ENCODE results near the gene SRRD.

The SRRD gene

DNA sequence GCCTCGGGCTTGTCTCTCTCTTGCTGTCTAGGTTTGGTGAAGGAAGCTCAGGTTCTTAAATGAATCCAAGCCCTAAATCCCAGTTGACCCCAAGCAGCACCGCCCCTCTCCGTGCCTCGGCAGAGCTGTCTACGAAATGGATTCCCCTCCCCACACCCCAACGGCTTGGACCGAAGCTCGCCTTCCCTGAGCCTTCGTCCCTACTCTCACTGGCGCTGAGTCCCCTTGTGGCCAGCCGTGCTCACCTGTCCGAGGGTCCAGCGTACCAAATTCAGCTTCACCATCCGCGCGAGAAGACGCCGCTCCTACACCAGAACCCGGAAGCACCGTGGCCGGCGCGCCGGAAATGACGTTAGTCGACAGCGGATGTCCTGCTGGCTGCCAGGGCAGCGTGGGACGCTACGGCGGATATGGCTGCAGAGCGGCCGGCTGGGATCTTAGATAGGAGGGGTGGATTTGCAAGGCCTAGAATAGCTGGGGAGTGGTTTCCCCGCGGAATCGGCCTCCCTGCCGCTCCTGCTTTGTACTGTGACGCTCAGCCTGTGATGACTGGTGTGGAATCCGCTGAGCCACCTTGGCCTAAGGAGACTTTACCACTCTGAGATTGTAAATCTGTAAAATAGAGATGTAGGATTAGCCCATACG lies 28.6 kb downstream of the SRRD start, which contains the start of gene TFIP11:
TFIP11 (minus strand) TSS at position 325 of the 645 bp plus-strand sequence. CDS start 2,201 bp downstream, outside the sequence.
- DNase-seq (ENCODE audit: insufficient read length) (peak; percentile 89), FAIRE-seq (peak; percentile 96)
- TF ChIP-seq TAF1 (IDR thresholded peaks at IDR 0.05; ENCODE audit: borderline replicate concordance, low read depth, low read length) (no peak), POLR2AphosphoS5 (IDR thresholded peaks at IDR 0.05; ENCODE audit: low read depth, low read length) (peak; percentile 92), POLR2A (IDR thresholded peaks at IDR 0.05; ENCODE audit: low read depth, low read length) (peak; percentile 92)

DNA sequence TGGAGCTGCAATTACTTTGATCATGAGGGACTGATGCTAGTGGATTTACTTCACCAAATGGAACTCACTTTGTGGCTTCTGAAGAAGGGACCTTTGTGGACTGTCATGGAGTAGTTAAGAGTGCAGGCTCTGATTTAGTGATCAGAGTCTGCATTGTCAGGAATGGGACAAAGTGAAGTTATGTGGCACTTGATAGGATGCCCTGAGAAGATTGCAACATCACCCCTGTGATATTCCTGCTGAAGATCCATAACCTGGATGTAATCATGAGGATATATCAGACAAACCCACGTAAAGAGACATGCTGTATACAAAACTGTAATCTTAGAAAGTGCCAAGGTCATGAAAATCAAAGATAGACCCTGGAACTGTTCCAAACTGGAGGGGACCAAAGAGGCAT lies 30.2 kb downstream of the SRRD start:
- DNase-seq (ENCODE audit: insufficient read length), result no peak
- TF ChIP-seq TAF1 (IDR thresholded peaks at IDR 0.05; ENCODE audit: borderline replicate concordance, low read depth, low read length) (no peak), POLR2AphosphoS5 (IDR thresholded peaks at IDR 0.05; ENCODE audit: low read depth, low read length) (no peak), POLR2A (IDR thresholded peaks at IDR 0.05; ENCODE audit: low read depth, low read length) (no peak)
- no peak for FAIRE-seq

GRCh38 chr22:26514419-26515161 lies 30.9 kb downstream of the SRRD start:
- FAIRE-seq (no peak), DNase-seq (ENCODE audit: insufficient read length) (no peak)
- TF ChIP-seq TAF1 (IDR thresholded peaks at IDR 0.05; ENCODE audit: borderline replicate concordance, low read depth, low read length) (no peak), POLR2A (IDR thresholded peaks at IDR 0.05; ENCODE audit: low read depth, low read length) (no peak), POLR2AphosphoS5 (IDR thresholded peaks at IDR 0.05; ENCODE audit: low read depth, low read length) (no peak)

DNA sequence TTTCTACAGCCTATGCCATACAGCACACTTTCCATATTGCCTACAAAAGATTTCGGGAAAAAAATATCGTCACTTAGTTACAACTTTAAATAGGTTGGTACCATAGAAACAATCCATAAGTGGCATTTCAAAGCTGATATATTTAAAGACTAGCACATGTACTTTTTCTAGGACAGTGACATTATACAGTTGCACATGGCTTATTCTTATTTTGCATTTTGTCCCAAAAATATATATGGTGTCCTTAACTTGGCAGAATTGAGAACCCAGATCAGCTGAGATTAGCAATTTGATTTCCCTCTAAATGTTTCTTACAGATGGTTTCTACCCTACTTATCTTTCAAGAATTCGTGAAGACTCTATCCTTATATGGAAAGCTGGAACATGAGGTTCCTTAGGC lies 32.3 kb downstream of the SRRD start:
- FAIRE-seq (no peak), DNase-seq (ENCODE audit: insufficient read length) (no peak)
- TF ChIP-seq POLR2A (IDR thresholded peaks at IDR 0.05; ENCODE audit: low read depth, low read length) (no peak), TAF1 (IDR thresholded peaks at IDR 0.05; ENCODE audit: borderline replicate concordance, low read depth, low read length) (no peak), POLR2AphosphoS5 (IDR thresholded peaks at IDR 0.05; ENCODE audit: low read depth, low read length) (no peak)

DNA sequence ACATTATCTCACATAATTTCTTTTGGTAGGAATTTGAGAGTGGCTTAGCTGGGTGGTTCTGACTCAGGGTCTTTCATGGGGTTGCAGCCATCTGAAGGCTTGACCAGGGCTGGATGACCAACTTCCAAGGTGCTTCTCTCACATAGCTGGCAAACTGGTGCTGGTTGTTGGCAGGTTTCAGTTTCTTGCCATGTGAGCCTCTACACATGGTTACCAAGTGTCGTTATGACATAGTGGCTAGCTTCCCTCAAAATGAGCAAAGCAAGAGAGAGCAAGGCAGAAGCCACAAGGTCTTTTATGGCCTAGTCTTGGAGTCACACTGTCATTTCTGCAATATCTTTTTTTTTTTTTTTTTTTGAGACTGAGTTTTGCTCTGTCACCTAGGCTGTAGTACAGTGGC lies 32.8 kb downstream of the SRRD start:
- no peak for TF ChIP-seq POLR2A (IDR thresholded peaks at IDR 0.05; ENCODE audit: low read depth, low read length)
- TF ChIP-seq TAF1 (IDR thresholded peaks at IDR 0.05; ENCODE audit: borderline replicate concordance, low read depth, low read length), result no peak
- TF ChIP-seq POLR2AphosphoS5 (IDR thresholded peaks at IDR 0.05; ENCODE audit: low read depth, low read length), result no peak
- DNase-seq (ENCODE audit: insufficient read length) (no peak), FAIRE-seq (no peak)

DNA sequence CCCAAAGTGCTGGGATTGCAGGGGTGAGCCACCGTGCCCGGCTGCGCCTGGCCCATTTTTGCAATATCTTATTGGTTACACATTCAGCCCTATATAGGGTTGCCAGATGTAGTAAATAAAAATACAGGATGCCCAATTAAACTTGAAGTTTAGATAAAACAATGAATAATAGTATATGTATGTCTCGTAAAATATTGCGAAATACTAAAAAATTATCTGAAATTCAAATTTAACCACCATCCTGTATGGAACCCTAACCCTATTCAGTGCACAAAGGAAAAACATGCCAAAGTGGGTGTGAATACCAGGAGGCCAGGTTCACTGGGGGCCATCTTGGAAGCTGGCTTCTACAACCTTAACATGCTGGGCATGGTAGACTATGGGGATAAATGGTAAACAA lies 33.8 kb downstream of the SRRD start:
- no peak for FAIRE-seq

DNA sequence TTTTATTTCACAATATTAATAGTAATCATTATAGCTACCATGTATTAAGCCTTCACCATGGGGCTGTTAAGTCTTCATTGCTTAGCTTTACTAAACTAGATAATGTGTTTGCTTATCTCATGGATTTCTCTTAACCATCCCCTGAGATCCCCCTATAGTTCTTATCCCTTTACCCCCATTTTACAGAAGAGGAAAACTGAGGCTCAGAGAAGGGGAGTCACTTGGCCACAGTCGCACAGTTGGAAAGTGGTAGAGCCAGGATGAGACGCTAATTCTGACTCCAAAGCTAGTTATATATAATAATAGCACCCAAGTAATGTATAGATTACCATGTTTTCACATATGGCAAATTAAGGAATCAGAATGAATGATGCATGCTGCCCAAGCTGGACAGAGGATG lies 38.3 kb downstream of the SRRD start:
- FAIRE-seq, result no peak
- no peak for TF ChIP-seq POLR2A (IDR thresholded peaks at IDR 0.05; ENCODE audit: low read depth, low read length)
- TF ChIP-seq TAF1 (IDR thresholded peaks at IDR 0.05; ENCODE audit: borderline replicate concordance, low read depth, low read length), result no peak
- no peak for TF ChIP-seq POLR2AphosphoS5 (IDR thresholded peaks at IDR 0.05; ENCODE audit: low read depth, low read length)
- DNase-seq (ENCODE audit: insufficient read length), result no peak

More for the DNA sequence above, 33.8 kb downstream of the SRRD start:
- DNase-seq (ENCODE audit: insufficient read length), result no peak
- TF ChIP-seq POLR2A (IDR thresholded peaks at IDR 0.05; ENCODE audit: low read depth, low read length) (no peak), POLR2AphosphoS5 (IDR thresholded peaks at IDR 0.05; ENCODE audit: low read depth, low read length) (no peak), TAF1 (IDR thresholded peaks at IDR 0.05; ENCODE audit: borderline replicate concordance, low read depth, low read length) (no peak)

DNA sequence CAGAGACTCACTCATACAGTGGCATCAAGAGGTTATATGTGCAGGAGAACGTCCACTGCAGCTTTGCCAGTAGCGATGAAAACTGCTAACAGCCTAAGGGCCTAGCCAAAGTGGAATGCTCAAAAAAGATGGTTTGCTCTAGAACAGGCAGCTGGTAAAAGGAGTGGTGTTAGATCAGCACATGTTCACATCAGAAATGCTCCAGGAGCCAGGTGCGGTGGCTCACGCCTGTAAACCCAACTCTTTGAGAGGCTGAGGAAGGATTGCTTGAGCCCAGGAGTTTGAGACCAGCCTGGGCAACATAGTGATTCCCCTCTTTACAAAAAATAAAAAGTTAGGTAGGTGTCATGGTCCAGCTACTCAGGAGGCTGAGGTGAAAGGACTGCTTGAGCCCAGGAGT lies 38.9 kb downstream of the SRRD start:
- TF ChIP-seq TAF1 (IDR thresholded peaks at IDR 0.05; ENCODE audit: borderline replicate concordance, low read depth, low read length) (no peak), POLR2AphosphoS5 (IDR thresholded peaks at IDR 0.05; ENCODE audit: low read depth, low read length) (no peak), POLR2A (IDR thresholded peaks at IDR 0.05; ENCODE audit: low read depth, low read length) (no peak)
- DNase-seq (ENCODE audit: insufficient read length) (no peak), FAIRE-seq (no peak)

GRCh38 chr22:26524870-26525269 lies 41.2 kb downstream of the SRRD start:
- DNase-seq (ENCODE audit: insufficient read length) (no peak), FAIRE-seq (no peak)
- TF ChIP-seq TAF1 (IDR thresholded peaks at IDR 0.05; ENCODE audit: borderline replicate concordance, low read depth, low read length) (no peak), POLR2AphosphoS5 (IDR thresholded peaks at IDR 0.05; ENCODE audit: low read depth, low read length) (no peak), POLR2A (IDR thresholded peaks at IDR 0.05; ENCODE audit: low read depth, low read length) (no peak)

DNA sequence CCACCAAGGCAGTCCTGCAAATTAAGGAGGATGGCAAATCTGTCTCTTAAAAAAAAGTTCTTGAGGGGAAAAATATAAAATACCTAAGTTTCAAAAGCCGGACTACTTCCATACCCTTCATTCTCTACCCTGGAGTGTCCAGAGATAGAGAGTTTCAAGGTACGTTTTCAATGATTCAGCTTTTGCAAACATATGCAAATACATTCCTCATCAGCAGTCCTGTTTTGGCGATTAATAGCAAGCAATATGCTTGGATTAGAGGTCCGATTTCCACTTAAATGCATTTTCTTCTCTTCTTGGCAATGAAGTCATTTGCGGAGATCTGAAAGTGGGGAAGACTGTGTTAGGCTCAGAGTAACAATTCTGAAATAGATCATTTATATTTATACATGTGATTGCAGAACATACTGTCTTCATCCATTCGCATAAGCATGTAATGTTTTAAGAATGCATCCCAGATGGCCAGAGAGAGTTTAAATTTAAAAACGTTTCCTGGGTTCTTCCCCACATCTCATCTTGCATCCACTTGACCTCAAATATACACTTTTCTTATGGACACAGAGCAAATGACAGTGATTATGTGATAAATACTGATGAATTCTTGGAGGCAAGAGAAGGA lies 42.4 kb downstream of the SRRD start:
- DNase-seq (ENCODE audit: insufficient read length) (no peak), FAIRE-seq (no peak)
- no peak for TF ChIP-seq POLR2A (IDR thresholded peaks at IDR 0.05; ENCODE audit: low read depth, low read length)
- no peak for TF ChIP-seq POLR2AphosphoS5 (IDR thresholded peaks at IDR 0.05; ENCODE audit: low read depth, low read length)
- TF ChIP-seq TAF1 (IDR thresholded peaks at IDR 0.05; ENCODE audit: borderline replicate concordance, low read depth, low read length), result no peak

DNA sequence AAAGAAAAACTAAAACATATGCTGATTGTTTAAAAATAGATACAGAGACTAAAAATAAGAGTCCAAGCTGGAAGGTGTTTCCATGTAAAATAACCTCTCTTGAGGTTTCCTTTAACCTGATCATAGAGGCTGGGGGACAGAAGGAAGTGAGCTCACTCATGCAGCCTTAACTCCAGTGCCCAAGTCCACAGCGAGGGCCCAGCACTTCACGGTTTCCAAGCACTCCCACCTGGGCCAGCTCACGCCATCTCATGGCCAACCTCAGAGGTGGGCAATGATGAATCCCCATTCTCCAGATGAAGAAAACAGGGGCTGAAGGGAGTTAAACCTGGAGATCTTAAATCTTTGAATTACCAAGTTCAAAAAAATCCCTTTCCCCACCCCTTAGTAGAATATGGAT lies 43.5 kb downstream of the SRRD start:
- DNase-seq (ENCODE audit: insufficient read length), result no peak
- TF ChIP-seq TAF1 (IDR thresholded peaks at IDR 0.05; ENCODE audit: borderline replicate concordance, low read depth, low read length) (no peak), POLR2AphosphoS5 (IDR thresholded peaks at IDR 0.05; ENCODE audit: low read depth, low read length) (no peak), POLR2A (IDR thresholded peaks at IDR 0.05; ENCODE audit: low read depth, low read length) (no peak)
- FAIRE-seq, result no peak
